Measurements from ENCODE around the gene SH3RF3. TPM values are rescaled to one million over a fixed set of nuclear protein-coding genes. Genes with fewer than 3 reads are reported as not detected.
A peak's percentile ranks its signal among the peaks of the same experiment; 100 is the strongest.

SH3RF3 gene
- total RNA-seq, 1 donor from 2014 or later = under 0.01 TPM

- no peak for DNase-seq (ENCODE audit: low read depth)
- Histone ChIP-seq H3K4me3 (ENCODE audit: low read depth, low read length) (no peak overlapping the region), H3K27me3 (ENCODE audit: control insufficient read depth, insufficient read depth, low read length) (no peaks in the 10 kb centered on the region), H3K36me3 (ENCODE audit: control insufficient read depth, insufficient read depth, low read length) (no peaks in the 10 kb centered on the region)
- no peak for FAIRE-seq
- TF ChIP-seq CTCF (IDR thresholded peaks at IDR 0.05; ENCODE audit: insufficient read depth, low read length, severe bottlenecking) = no peak
Observed at GRCh38 chr2:109260116-109260855, 131.3 kb downstream of the SH3RF3 start.

GRCh38 chr2:109260886-109261700 is 132.1 kb downstream of the SH3RF3 start:
- FAIRE-seq (no peak), DNase-seq (ENCODE audit: low read depth) (no peak)
- no peaks in the 10 kb centered on the region for H3K36me3 ChIP-seq (ENCODE audit: control insufficient read depth, insufficient read depth, low read length)
- H3K4me3 ChIP-seq (ENCODE audit: low read depth, low read length) = no peak overlapping the region
- peaks cover 2% of the 10 kb centered on the region for H3K27me3 ChIP-seq (ENCODE audit: control insufficient read depth, insufficient read depth, low read length)
- peak; percentile 53 for TF ChIP-seq CTCF (IDR thresholded peaks at IDR 0.05; ENCODE audit: insufficient read depth, low read length, severe bottlenecking)

GRCh38 chr2:109261906-109262631 is 133.1 kb downstream of the SH3RF3 start:
- no peak overlapping the region for H3K4me3 ChIP-seq (ENCODE audit: low read depth, low read length)
- no peaks in the 10 kb centered on the region for H3K36me3 ChIP-seq (ENCODE audit: control insufficient read depth, insufficient read depth, low read length)
- TF ChIP-seq CTCF (IDR thresholded peaks at IDR 0.05; ENCODE audit: insufficient read depth, low read length, severe bottlenecking) = no peak
- H3K27me3 ChIP-seq (ENCODE audit: control insufficient read depth, insufficient read depth, low read length) = peaks cover 2% of the 10 kb centered on the region
- DNase-seq (ENCODE audit: low read depth) (no peak), FAIRE-seq (no peak)

- FAIRE-seq (no peak), DNase-seq (ENCODE audit: low read depth) (no peak)
- Histone ChIP-seq H3K27me3 (ENCODE audit: control insufficient read depth, insufficient read depth, low read length) (peaks cover 2% of the 10 kb centered on the region), H3K36me3 (ENCODE audit: control insufficient read depth, insufficient read depth, low read length) (no peaks in the 10 kb centered on the region), H3K4me3 (ENCODE audit: low read depth, low read length) (no peak overlapping the region)
- no peak for TF ChIP-seq CTCF (IDR thresholded peaks at IDR 0.05; ENCODE audit: insufficient read depth, low read length, severe bottlenecking)
Observed at GRCh38 chr2:109264595-109265328, 135.8 kb downstream of the SH3RF3 start.

- Histone ChIP-seq H3K4me3 (ENCODE audit: low read depth, low read length) (no peak overlapping the region), H3K36me3 (ENCODE audit: control insufficient read depth, insufficient read depth, low read length) (no peaks in the 10 kb centered on the region), H3K27me3 (ENCODE audit: control insufficient read depth, insufficient read depth, low read length) (peaks cover 2% of the 10 kb centered on the region)
- FAIRE-seq = no peak
- no peak for DNase-seq (ENCODE audit: low read depth)
- no peak for TF ChIP-seq CTCF (IDR thresholded peaks at IDR 0.05; ENCODE audit: insufficient read depth, low read length, severe bottlenecking)
Observed at GRCh38 chr2:109265369-109265768, 136.4 kb downstream of the SH3RF3 start.

Data from bronchial epithelial cell (primary cell).